ENCODE measurements around the gene UBTF. TPM values are rescaled to one million over a fixed set of nuclear protein-coding genes. Genes with fewer than 3 reads are reported as not detected.

Gene UBTF
- polyA plus RNA-seq, 2 donors = 30.3 to 35.2 TPM

GRCh38 chr17:44190481-44190880, 29.0 kb downstream of the UBTF start:
- 81 to 90% methylated on average over 10 of the region's 10 CpGs for WGBS, 2 donors
- Histone ChIP-seq H3K27ac (ENCODE audit: low read depth in 2 of 2, low read length in 1 of 2) (no peak overlapping the region), H3K4me3 (ENCODE audit: low read depth in 1 of 2, low read length in 2 of 2) (no peak overlapping the region), H3K27me3 (ENCODE audit: control insufficient read depth in 1 of 2, insufficient read depth in 2 of 2, low read length in 2 of 2) (no peaks in the 10 kb centered on the region), H3K36me3 (ENCODE audit: control insufficient read depth in 2 of 2, insufficient read depth in 2 of 2, low read length in 1 of 2) (peaks cover 16 to 43% of the 10 kb centered on the region in 2 donors), H3K4me1 (ENCODE audit: control insufficient read depth in 2 of 2, insufficient read depth in 2 of 2, low read length in 1 of 2) (peaks cover 0 to 12% of the 10 kb centered on the region in 2 donors), H3K9me3 (ENCODE audit: control insufficient read depth in 2 of 2, insufficient read depth in 1 of 2, low read depth in 1 of 2, low read length in 1 of 2) (no peaks in the 10 kb centered on the region)

- Histone ChIP-seq H3K4me3 (ENCODE audit: low read depth in 1 of 2, low read length in 2 of 2) (no peak overlapping the region), H3K4me1 (ENCODE audit: control insufficient read depth in 2 of 2, insufficient read depth in 2 of 2, low read length in 1 of 2) (peaks cover 0 to 12% of the 10 kb centered on the region in 2 donors), H3K36me3 (ENCODE audit: control insufficient read depth in 2 of 2, insufficient read depth in 2 of 2, low read length in 1 of 2) (peaks cover 10 to 27% of the 10 kb centered on the region in 2 donors), H3K27ac (ENCODE audit: low read depth in 2 of 2, low read length in 1 of 2) (no peak overlapping the region), H3K27me3 (ENCODE audit: control insufficient read depth in 1 of 2, insufficient read depth in 2 of 2, low read length in 2 of 2) (no peaks in the 10 kb centered on the region), H3K9me3 (ENCODE audit: control insufficient read depth in 2 of 2, insufficient read depth in 1 of 2, low read depth in 1 of 2, low read length in 1 of 2) (no peaks in the 10 kb centered on the region)
- 87 to 88% methylated on average over 12 of the region's 12 CpGs for WGBS, 2 donors
Measured at GRCh38 chr17:44188576-44189403, 30.7 kb downstream of the UBTF start.

DNA sequence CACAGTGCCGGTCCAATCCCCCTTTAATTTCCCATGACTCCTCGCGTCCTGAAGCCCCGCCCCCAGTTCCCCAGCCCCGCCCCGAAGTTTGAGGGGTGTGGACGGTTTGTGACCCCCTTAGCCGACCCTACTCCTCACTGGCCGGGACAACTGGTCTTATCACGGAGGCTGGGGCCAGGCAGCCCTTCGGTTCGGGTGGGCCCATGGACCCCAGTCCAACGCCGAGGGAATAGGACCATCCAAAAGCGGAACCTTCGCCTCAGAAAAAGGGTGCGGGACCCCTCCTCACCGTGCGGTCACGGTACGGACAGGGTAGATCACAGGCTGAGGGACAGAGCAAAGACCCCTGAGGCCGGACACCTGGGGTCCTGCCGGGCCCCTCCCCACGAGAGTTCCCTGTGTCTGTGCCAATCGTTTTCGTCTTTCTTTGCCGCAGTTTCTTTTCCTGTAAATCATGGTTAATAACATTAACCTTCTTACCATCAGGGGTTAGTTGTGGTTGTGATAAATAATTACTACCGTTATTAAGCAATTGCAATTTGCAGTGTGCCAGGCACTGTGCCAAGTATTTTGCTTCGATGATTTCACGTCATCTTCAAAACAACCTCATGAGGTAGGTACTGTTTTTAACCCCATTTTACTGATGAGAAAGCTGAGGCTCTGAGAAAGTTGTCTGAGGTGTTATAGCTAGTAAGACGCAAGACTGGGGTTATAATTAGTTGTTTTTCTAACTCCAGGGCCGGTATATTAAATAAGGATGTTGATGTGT, 32.2 kb downstream of the UBTF start:
- no peaks in the 10 kb centered on the region for H3K9me3 ChIP-seq (ENCODE audit: control insufficient read depth in 2 of 2, insufficient read depth in 1 of 2, low read depth in 1 of 2, low read length in 1 of 2)
- peak overlapping the region; percentile 97 to 100 for H3K27ac ChIP-seq (ENCODE audit: low read depth in 2 of 2, low read length in 1 of 2)
- peak overlapping the region; percentile 70 to 98 for H3K4me3 ChIP-seq (ENCODE audit: low read depth in 1 of 2, low read length in 2 of 2)
- peaks cover 0 to 5% of the 10 kb centered on the region in 2 donors for H3K4me1 ChIP-seq (ENCODE audit: control insufficient read depth in 2 of 2, insufficient read depth in 2 of 2, low read length in 1 of 2)
- H3K27me3 ChIP-seq (ENCODE audit: control insufficient read depth in 1 of 2, insufficient read depth in 2 of 2, low read length in 2 of 2) = no peaks in the 10 kb centered on the region
- 1 to 3% methylated on average over 32 of the region's 32 CpGs for WGBS, 2 donors
- peaks cover 10 to 17% of the 10 kb centered on the region in 2 donors for H3K36me3 ChIP-seq (ENCODE audit: control insufficient read depth in 2 of 2, insufficient read depth in 2 of 2, low read length in 1 of 2)

DNA sequence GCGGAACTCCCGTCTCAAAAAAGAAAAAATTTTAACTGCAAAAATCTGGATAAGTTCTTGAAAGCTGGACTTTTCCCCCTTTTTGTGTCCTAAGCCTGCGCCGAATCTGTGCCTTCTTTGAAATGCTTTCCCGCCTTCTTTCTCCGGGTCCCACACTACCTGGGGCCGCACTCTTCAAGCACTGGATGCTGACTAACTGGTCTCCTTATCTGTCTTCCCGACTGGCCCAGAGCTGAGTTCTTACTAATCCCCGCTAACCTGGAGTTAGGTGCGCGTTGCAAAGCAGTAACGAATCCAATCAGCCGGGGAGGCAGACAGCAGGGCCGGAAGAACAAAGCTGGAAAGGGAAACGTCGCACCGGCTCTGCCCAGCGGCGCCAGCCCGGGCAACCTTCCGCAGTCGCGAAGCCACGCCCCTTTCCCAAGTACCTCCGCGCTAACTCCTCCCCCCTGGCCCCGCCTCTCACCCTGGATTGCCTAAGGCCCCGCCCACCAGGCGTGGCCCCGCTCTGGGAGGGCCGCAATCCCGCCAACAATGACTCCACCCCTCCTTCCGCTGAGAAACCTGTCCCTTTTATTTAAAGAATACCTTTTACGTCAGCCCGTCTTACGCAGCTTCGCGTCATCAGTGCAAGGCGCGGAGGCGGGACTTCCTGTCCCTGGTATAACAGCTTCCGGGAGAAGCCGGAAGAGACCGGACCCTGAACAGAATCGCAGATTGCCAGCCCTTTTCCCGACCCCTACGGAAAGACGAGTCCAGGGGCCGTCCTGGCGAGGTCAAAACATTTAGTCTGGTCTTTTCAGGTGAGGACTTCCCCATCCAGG, 33.0 kb downstream of the UBTF start, which contains the start of gene TMUB2:
TSS of gene TMUB2 (plus strand) at position 666 of the 824 bp plus-strand sequence. CDS start 737 bp downstream, outside the sequence.
- no peaks in the 10 kb centered on the region for H3K4me1 ChIP-seq (ENCODE audit: control insufficient read depth in 2 of 2, insufficient read depth in 2 of 2, low read length in 1 of 2)
- peaks cover 10 to 20% of the 10 kb centered on the region in 2 donors for H3K36me3 ChIP-seq (ENCODE audit: control insufficient read depth in 2 of 2, insufficient read depth in 2 of 2, low read length in 1 of 2)
- H3K27ac ChIP-seq (ENCODE audit: low read depth in 2 of 2, low read length in 1 of 2) = peak within 1 kb of the TSS; percentile 97 to 100
- 0% methylated on average over 50 of the region's 50 CpGs for WGBS, 2 donors
- H3K4me3 ChIP-seq (ENCODE audit: low read depth in 1 of 2, low read length in 2 of 2) = peak within 1 kb of the TSS; percentile 72 to 98
- no peaks in the 10 kb centered on the region for H3K27me3 ChIP-seq (ENCODE audit: control insufficient read depth in 1 of 2, insufficient read depth in 2 of 2, low read length in 2 of 2)
- H3K9me3 ChIP-seq (ENCODE audit: control insufficient read depth in 2 of 2, insufficient read depth in 1 of 2, low read depth in 1 of 2, low read length in 1 of 2) = no peaks in the 10 kb centered on the region

DNA sequence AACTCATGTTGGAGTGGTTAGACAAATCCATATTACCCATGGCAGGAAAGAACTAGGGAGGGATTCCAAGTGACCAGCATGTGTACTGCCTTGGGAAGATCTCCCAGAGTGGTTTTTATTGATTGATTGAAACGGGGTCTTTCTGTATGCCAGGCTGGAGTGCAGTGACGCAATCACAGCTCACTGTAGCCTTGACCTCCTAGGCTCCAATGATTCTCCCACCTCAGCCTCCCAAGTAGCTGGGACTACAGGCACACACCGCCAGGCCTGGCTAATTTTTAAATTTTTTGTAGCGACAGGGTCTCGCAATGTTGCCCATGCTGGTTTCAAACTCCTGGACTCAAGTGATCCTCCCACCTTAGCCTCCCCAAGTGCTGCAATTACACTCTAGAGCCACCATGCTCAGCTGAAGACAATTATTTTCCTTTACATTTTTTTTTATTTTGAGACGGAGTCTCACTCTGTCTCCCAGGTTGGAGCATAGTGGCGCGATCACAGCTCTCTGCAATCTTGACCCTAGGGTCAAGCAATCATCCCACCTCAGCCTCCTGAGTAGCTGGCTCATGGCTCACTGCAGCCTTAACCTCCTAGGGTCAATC, 35.2 kb downstream of the UBTF start:
- Histone ChIP-seq H3K27ac (ENCODE audit: low read depth in 2 of 2, low read length in 1 of 2) (no peak overlapping the region), H3K36me3 (ENCODE audit: control insufficient read depth in 2 of 2, insufficient read depth in 2 of 2, low read length in 1 of 2) (peaks cover 3 to 9% of the 10 kb centered on the region in 2 donors), H3K9me3 (ENCODE audit: control insufficient read depth in 2 of 2, insufficient read depth in 1 of 2, low read depth in 1 of 2, low read length in 1 of 2) (no peaks in the 10 kb centered on the region), H3K4me1 (ENCODE audit: control insufficient read depth in 2 of 2, insufficient read depth in 2 of 2, low read length in 1 of 2) (no peaks in the 10 kb centered on the region), H3K4me3 (ENCODE audit: low read depth in 1 of 2, low read length in 2 of 2) (no peak overlapping the region), H3K27me3 (ENCODE audit: control insufficient read depth in 1 of 2, insufficient read depth in 2 of 2, low read length in 2 of 2) (no peaks in the 10 kb centered on the region)
- WGBS, 2 donors = 87% methylated on average over 8 of the region's 8 CpGs

GRCh38 chr17:44183024-44183423, 36.5 kb downstream of the UBTF start:
- 85 to 97% methylated on average over 2 of the region's 2 CpGs for WGBS, 2 donors
- Histone ChIP-seq H3K4me1 (ENCODE audit: control insufficient read depth in 2 of 2, insufficient read depth in 2 of 2, low read length in 1 of 2) (no peaks in the 10 kb centered on the region), H3K36me3 (ENCODE audit: control insufficient read depth in 2 of 2, insufficient read depth in 2 of 2, low read length in 1 of 2) (peaks cover 3 to 13% of the 10 kb centered on the region in 2 donors), H3K27me3 (ENCODE audit: control insufficient read depth in 1 of 2, insufficient read depth in 2 of 2, low read length in 2 of 2) (no peaks in the 10 kb centered on the region), H3K27ac (ENCODE audit: low read depth in 2 of 2, low read length in 1 of 2) (no peak overlapping the region), H3K4me3 (ENCODE audit: low read depth in 1 of 2, low read length in 2 of 2) (no peak overlapping the region), H3K9me3 (ENCODE audit: control insufficient read depth in 2 of 2, insufficient read depth in 1 of 2, low read depth in 1 of 2, low read length in 1 of 2) (no peaks in the 10 kb centered on the region)

DNA sequence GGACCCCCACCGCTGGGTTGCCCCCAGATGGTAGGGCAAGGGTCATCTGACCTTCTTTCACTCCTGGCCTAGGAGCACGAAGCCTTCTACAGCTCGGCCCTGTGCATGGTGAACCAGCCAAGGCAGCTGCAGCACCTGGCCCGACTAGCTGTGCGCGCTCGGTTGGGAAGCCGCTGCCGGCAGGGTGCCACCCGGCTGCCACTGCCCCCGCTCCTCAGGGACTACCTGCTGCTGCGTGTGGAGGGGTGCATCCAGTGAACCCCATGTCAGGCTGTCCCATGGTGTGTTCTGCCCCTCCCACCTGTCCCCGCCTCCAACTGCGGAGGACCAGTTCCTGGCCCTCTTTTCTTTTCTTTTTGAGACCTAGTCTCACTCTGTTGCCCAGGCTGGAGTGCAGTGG, 41.3 kb downstream of the UBTF start:
- no peaks in the 10 kb centered on the region for H3K9me3 ChIP-seq (ENCODE audit: control insufficient read depth in 2 of 2, insufficient read depth in 1 of 2, low read depth in 1 of 2, low read length in 1 of 2)
- H3K4me3 ChIP-seq (ENCODE audit: low read depth in 1 of 2, low read length in 2 of 2) = no peak overlapping the region
- H3K36me3 ChIP-seq (ENCODE audit: control insufficient read depth in 2 of 2, insufficient read depth in 2 of 2, low read length in 1 of 2) = peaks cover 3 to 30% of the 10 kb centered on the region in 2 donors
- H3K4me1 ChIP-seq (ENCODE audit: control insufficient read depth in 2 of 2, insufficient read depth in 2 of 2, low read length in 1 of 2) = no peaks in the 10 kb centered on the region
- no peak overlapping the region for H3K27ac ChIP-seq (ENCODE audit: low read depth in 2 of 2, low read length in 1 of 2)
- H3K27me3 ChIP-seq (ENCODE audit: control insufficient read depth in 1 of 2, insufficient read depth in 2 of 2, low read length in 2 of 2) = no peaks in the 10 kb centered on the region
- WGBS, 2 donors = 88 to 91% methylated on average over 14 of the region's 14 CpGs

GRCh38 chr17:44177640-44178039, 41.8 kb downstream of the UBTF start:
- Histone ChIP-seq H3K27ac (ENCODE audit: low read depth in 2 of 2, low read length in 1 of 2) (no peak overlapping the region), H3K36me3 (ENCODE audit: control insufficient read depth in 2 of 2, insufficient read depth in 2 of 2, low read length in 1 of 2) (peaks cover 3 to 30% of the 10 kb centered on the region in 2 donors), H3K4me1 (ENCODE audit: control insufficient read depth in 2 of 2, insufficient read depth in 2 of 2, low read length in 1 of 2) (no peaks in the 10 kb centered on the region), H3K9me3 (ENCODE audit: control insufficient read depth in 2 of 2, insufficient read depth in 1 of 2, low read depth in 1 of 2, low read length in 1 of 2) (no peaks in the 10 kb centered on the region), H3K4me3 (ENCODE audit: low read depth in 1 of 2, low read length in 2 of 2) (no peak overlapping the region), H3K27me3 (ENCODE audit: control insufficient read depth in 1 of 2, insufficient read depth in 2 of 2, low read length in 2 of 2) (no peaks in the 10 kb centered on the region)
- WGBS, 2 donors = 89 to 96% methylated on average over 4 of the region's 4 CpGs

Data from esophagus (tissue), 2 donors.